Stimulated activated naive B cell treated with anti-CD40 and anti-IgM and Interleukin-4, amounts not matched to agents 10 μg/mL and 1 μg/mL and 100 μg/mL, for 72 hours (primary cell): ENCODE data around the gene ZNF444.
"Not testable (repeated sequence)": the region's sequence is repeated elsewhere in the genome, so short reads cannot be mapped to it uniquely, and the experiment has no call there.

Experiments used
- ATAC-seq, 2 donors: fragments of 150-1000 bp; cut with Tn5 transposase; replicated peaks; 2 replicates each; pipeline ENCODE4 v1.10.0; 2021; ENCODE audit warnings: moderate library complexity in 1 of 2
- DNase-seq: peaks from one replicate; pipeline ENCODE4 v3.0.0; 2021
- H3K27ac Mint-ChIP-seq: one replicate; pipeline ENCODE4 v1.8.0; 2022; ENCODE audit warnings: mild to moderate bottlenecking, mixed read lengths
- H3K27me3 Mint-ChIP-seq, 2 donors: one replicate each; pipeline ENCODE4 v1.8.0; 2022; ENCODE audit warnings: mixed read lengths in 2 of 2
- H3K36me3 Mint-ChIP-seq, 2 donors: one replicate each; pipeline ENCODE4 v1.8.0; 2022; ENCODE audit warnings: mixed read lengths in 2 of 2, mild to moderate bottlenecking in 1 of 2
- H3K4me1 Mint-ChIP-seq, 2 donors: one replicate each; pipeline ENCODE4 v1.8.0; 2022; ENCODE audit warnings: mixed read lengths in 2 of 2, mild to moderate bottlenecking in 1 of 2
- H3K4me3 Mint-ChIP-seq, 2 donors: one replicate each; pipeline ENCODE4 v1.8.0; 2022; ENCODE audit warnings: mild to moderate bottlenecking in 2 of 2, mixed read lengths in 2 of 2, moderate library complexity in 1 of 2
- H3K9me3 Mint-ChIP-seq, 2 donors: one replicate each; pipeline ENCODE4 v1.8.0; 2022; ENCODE audit warnings: mixed read lengths in 2 of 2, mild to moderate bottlenecking in 1 of 2

Gene ZNF444

GRCh38 chr19:56103027-56103614, 38.0 kb upstream of the ZNF444 start:
- no peaks in the 10 kb centered on the region for H3K27me3 Mint-ChIP-seq
- ATAC-seq (no peak), DNase-seq (no peak)
- H3K4me3 Mint-ChIP-seq, result no peak overlapping the region
- no peaks in the 10 kb centered on the region for H3K9me3 Mint-ChIP-seq
- H3K4me1 Mint-ChIP-seq, result peaks cover 37 to 48% of the 10 kb centered on the region in 2 donors
- H3K36me3 Mint-ChIP-seq, result peaks cover 40 to 54% of the 10 kb centered on the region in 2 donors
- peak overlapping the region; percentile 20 for H3K27ac Mint-ChIP-seq

- Mint-ChIP-seq H3K4me3 (no peak overlapping the region), H3K36me3 (peaks cover 36 to 53% of the 10 kb centered on the region in 2 donors), H3K4me1 (peaks cover 48 to 61% of the 10 kb centered on the region in 2 donors), H3K27ac (peak overlapping the region; percentile 42), H3K9me3 (no peaks in the 10 kb centered on the region), H3K27me3 (no peaks in the 10 kb centered on the region)
- no peak for ATAC-seq
- no peak for DNase-seq
These were observed 36.7 kb upstream of the ZNF444 start for GRCh38 chr19:56104423-56104822.

- peak overlapping the region; percentile 70 to 71 for H3K4me3 Mint-ChIP-seq
- H3K4me1 Mint-ChIP-seq, result peaks cover 46 to 66% of the 10 kb centered on the region in 2 donors
- H3K27ac Mint-ChIP-seq, result peak overlapping the region; percentile 92
- ATAC-seq (peak; percentile 77 to 78), DNase-seq (peak; percentile 22)
- H3K27me3 Mint-ChIP-seq, result no peaks in the 10 kb centered on the region
- H3K9me3 Mint-ChIP-seq, result no peaks in the 10 kb centered on the region
- peaks cover 30 to 47% of the 10 kb centered on the region in 2 donors for H3K36me3 Mint-ChIP-seq
These were observed 35.9 kb upstream of the ZNF444 start for GRCh38 chr19:56105090-56105701.

DNA sequence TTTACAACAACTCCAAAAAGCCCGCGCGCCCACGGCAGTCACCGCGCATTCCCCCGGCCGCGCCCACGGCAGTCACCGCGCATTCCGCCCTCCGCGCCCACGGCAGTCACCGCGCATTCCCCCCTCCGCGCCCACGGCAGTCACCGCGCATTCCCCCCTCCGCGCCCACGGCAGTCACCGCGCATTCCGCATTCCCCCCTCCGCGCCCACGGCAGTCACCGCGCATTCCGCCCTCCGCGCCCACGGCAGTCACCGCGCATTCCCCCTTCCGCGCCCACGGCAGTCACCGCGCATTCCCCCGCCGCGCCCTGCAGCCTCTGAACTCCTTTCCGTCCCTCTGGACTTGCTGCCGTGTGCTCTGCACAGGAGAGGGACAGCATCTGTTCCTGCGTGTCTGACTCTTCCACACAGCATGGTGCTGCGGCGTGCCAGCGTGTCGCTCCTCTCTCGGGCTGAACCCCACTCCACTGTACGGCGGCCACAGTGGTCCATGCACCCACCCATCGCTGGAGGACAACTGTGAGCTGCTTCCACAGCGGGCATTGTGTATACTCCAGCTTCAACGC, 35.2 kb upstream of the ZNF444 start:
- not testable (repeated sequence) for H3K9me3 Mint-ChIP-seq, DNase-seq, H3K27me3 Mint-ChIP-seq, ATAC-seq
- peaks cover 52 to 73% of the 10 kb centered on the region in 2 donors for H3K4me1 Mint-ChIP-seq
- peak overlapping the region; percentile 82 for H3K27ac Mint-ChIP-seq
- H3K4me3 Mint-ChIP-seq, result peak overlapping the region; percentile 74 to 80
- peaks cover 26 to 40% of the 10 kb centered on the region in 2 donors for H3K36me3 Mint-ChIP-seq

DNA sequence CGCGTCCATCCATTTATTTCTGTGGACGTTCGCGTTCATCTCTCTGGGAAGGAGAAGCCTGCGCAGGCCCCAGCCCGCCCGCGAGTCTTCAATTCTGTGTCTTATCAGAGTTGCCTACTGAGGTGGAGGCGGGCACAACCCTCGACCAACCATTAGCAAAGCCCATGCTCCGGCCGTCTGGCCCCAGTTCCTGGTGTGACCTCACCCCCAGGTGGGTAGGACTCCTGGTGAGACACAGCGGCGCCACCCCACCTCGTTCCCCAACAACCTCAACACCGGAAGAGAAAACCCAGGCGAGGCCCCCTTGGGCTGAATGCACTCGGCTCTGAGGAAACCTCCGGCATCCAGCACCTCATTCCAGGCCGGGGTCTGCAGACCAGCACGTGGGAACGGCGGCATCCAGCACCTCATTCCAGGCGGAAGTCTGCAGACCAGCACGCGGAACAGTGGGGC, 34.7 kb upstream of the ZNF444 start:
- Mint-ChIP-seq H3K4me1 (peaks cover 56 to 78% of the 10 kb centered on the region in 2 donors), H3K27me3 (no peaks in the 10 kb centered on the region), H3K27ac (peak overlapping the region; percentile 82), H3K4me3 (peak overlapping the region; percentile 74 to 80), H3K36me3 (peaks cover 21 to 35% of the 10 kb centered on the region in 2 donors), H3K9me3 (no peaks in the 10 kb centered on the region)
- ATAC-seq (no peak), DNase-seq (no peak)

DNA sequence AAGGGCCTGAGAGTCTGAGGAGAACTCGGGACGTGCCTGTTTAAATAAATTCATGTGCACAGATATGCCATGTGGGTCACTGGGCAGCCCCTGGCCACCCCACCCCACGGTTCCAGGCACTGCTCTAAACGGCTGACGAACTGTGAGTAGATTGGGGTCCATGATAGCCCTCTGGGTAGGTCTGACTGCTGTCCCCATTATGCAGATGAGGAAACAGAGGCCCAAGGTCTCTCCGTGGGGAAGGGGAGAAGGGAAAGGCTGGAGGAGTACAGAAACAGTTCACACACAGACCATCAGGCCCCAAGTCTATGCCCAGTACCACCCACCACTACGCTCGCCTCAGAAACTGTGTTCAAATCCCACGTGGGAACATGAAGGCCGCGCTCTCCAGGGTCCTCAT, 34.1 kb upstream of the ZNF444 start:
- Mint-ChIP-seq H3K4me1 (peaks cover 60 to 84% of the 10 kb centered on the region in 2 donors), H3K4me3 (peak overlapping the region in 1 of 2 donors; percentile 80), H3K9me3 (no peaks in the 10 kb centered on the region), H3K27ac (peak overlapping the region; percentile 82), H3K27me3 (no peaks in the 10 kb centered on the region), H3K36me3 (peaks cover 18 to 29% of the 10 kb centered on the region in 2 donors)
- DNase-seq (no peak), ATAC-seq (no peak)

- ATAC-seq, result no peak
- no peaks in the 10 kb centered on the region for H3K9me3 Mint-ChIP-seq
- H3K4me3 Mint-ChIP-seq, result peak overlapping the region in 1 of 2 donors; percentile 44
- peaks cover 62 to 87% of the 10 kb centered on the region in 2 donors for H3K4me1 Mint-ChIP-seq
- peaks cover 18 to 31% of the 10 kb centered on the region in 2 donors for H3K36me3 Mint-ChIP-seq
- no peak for DNase-seq
- peak overlapping the region; percentile 20 for H3K27ac Mint-ChIP-seq
- H3K27me3 Mint-ChIP-seq, result no peaks in the 10 kb centered on the region
These were observed 33.3 kb upstream of the ZNF444 start for GRCh38 chr19:56107626-56108351.

GRCh38 chr19:56108447-56109195, 32.5 kb upstream of the ZNF444 start:
- Mint-ChIP-seq H3K36me3 (peaks cover 22 to 37% of the 10 kb centered on the region in 2 donors), H3K27ac (peak overlapping the region; percentile 73), H3K27me3 (no peaks in the 10 kb centered on the region), H3K4me3 (peak overlapping the region; percentile 41 to 67), H3K4me1 (peaks cover 67 to 90% of the 10 kb centered on the region in 2 donors), H3K9me3 (no peaks in the 10 kb centered on the region)
- no peak for DNase-seq
- ATAC-seq, result no peak

GRCh38 chr19:56109226-56109625, 31.9 kb upstream of the ZNF444 start:
- peak overlapping the region; percentile 9 for H3K27ac Mint-ChIP-seq
- ATAC-seq, result no peak
- peak overlapping the region in 1 of 2 donors; percentile 36 for H3K4me3 Mint-ChIP-seq
- H3K36me3 Mint-ChIP-seq, result peaks cover 22 to 41% of the 10 kb centered on the region in 2 donors
- DNase-seq, result no peak
- H3K27me3 Mint-ChIP-seq, result no peaks in the 10 kb centered on the region
- peaks cover 72 to 96% of the 10 kb centered on the region in 2 donors for H3K4me1 Mint-ChIP-seq
- no peaks in the 10 kb centered on the region for H3K9me3 Mint-ChIP-seq

DNA sequence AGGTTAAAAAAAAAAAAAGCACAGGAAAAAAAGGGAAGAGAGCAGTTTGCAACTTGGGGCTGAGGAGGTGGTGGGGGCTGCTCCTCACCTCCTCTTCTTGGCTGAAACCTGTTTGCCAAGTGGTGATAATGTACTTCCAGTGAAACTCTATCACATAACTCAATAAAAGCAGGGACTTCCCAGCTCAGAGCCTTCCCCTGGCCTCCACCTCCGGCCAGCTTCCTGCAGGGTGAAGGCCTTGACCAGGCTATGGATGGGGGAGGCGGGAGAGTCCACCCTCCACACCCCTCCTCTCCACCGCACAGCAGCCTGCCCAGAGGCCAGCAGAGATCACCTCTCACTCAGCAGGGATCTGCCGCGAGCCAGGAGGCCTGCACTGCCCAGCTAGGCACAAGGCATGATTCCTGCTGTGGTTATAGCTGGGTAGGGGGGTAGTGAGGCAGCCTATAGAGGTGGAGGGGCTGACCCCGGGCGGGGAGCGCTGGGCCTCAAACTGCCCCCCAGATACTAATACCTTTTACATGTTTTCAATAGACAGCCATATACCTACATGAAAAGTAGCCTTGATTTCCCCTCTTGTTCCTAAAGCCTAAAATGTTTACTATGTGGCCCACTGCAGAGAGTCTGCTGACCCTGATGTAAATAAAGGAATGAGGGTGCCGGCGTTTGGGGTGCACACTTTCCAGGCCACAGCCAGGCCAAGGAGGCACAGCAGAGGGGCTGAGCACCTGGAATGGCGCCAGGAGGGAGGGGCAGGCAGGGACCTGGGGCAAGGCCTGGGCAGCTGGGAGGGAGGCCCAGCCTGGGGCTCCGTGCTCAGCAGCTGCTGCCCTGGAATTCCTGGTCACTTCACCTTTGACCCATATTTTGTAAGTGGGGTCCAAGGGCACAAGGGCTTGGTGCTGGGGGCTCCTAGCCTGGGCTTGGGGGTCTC, 30.3 kb upstream of the ZNF444 start:
- no peaks in the 10 kb centered on the region for H3K27me3 Mint-ChIP-seq
- H3K36me3 Mint-ChIP-seq, result peaks cover 27 to 48% of the 10 kb centered on the region in 2 donors
- peak overlapping the region; percentile 88 for H3K27ac Mint-ChIP-seq
- no peaks in the 10 kb centered on the region for H3K9me3 Mint-ChIP-seq
- peak overlapping the region; percentile 80 to 87 for H3K4me3 Mint-ChIP-seq
- peak in 1 of 2 donors; percentile 19 for ATAC-seq
- H3K4me1 Mint-ChIP-seq, result peaks cover 72 to 97% of the 10 kb centered on the region in 2 donors
- no peak for DNase-seq

- no peaks in the 10 kb centered on the region for H3K9me3 Mint-ChIP-seq
- DNase-seq, result peak; percentile 77
- no peaks in the 10 kb centered on the region for H3K27me3 Mint-ChIP-seq
- peak overlapping the region; percentile 80 to 87 for H3K4me3 Mint-ChIP-seq
- peaks cover 18 to 40% of the 10 kb centered on the region in 2 donors for H3K36me3 Mint-ChIP-seq
- peak; percentile 93 to 94 for ATAC-seq
- peak overlapping the region; percentile 88 for H3K27ac Mint-ChIP-seq
- H3K4me1 Mint-ChIP-seq, result peaks cover 66 to 91% of the 10 kb centered on the region in 2 donors
These were observed 29.3 kb upstream of the ZNF444 start for GRCh38 chr19:56111601-56112312.

GRCh38 chr19:56112313-56112709, 28.8 kb upstream of the ZNF444 start:
- H3K36me3 Mint-ChIP-seq, result peaks cover 13 to 35% of the 10 kb centered on the region in 2 donors
- H3K27me3 Mint-ChIP-seq, result no peaks in the 10 kb centered on the region
- peak overlapping the region; percentile 88 for H3K27ac Mint-ChIP-seq
- H3K4me3 Mint-ChIP-seq, result peak overlapping the region; percentile 80 to 87
- peaks cover 62 to 88% of the 10 kb centered on the region in 2 donors for H3K4me1 Mint-ChIP-seq
- no peaks in the 10 kb centered on the region for H3K9me3 Mint-ChIP-seq
- DNase-seq (no peak), ATAC-seq (no peak)
